ENCODE measurements around the gene GALNT1.

GALNT1 gene

GRCh38 chr18:35747894-35748472 lies 166.4 kb downstream of the GALNT1 start:
- TF ChIP-seq PKNOX1 (IDR thresholded peaks at IDR 0.05) (0 out of 2 replicates have a peak, but pooled peaks have one; percentile 34), SUZ12 (IDR thresholded peaks at IDR 0.05) (no peak), NFRKB (IDR thresholded peaks at IDR 0.05) (no peak)
- CTCF ChIA-PET = no interaction called here
- POLR2A ChIA-PET = no interaction called here
- no peak for DNase-seq (ENCODE audit: extremely low spot score)

GRCh38 chr18:35749701-35750100 lies 168.2 kb downstream of the GALNT1 start:
- ChIA-PET CTCF (no interaction called here), POLR2A (no interaction called here)
- DNase-seq (ENCODE audit: extremely low spot score) = no peak
- TF ChIP-seq CTBP1 (IDR thresholded peaks at IDR 0.05; ENCODE audit: borderline replicate concordance) (no peak), FOXA1 (IDR thresholded peaks at IDR 0.05) (no peak), BHLHE40 (IDR thresholded peaks at IDR 0.05; ENCODE audit: borderline replicate concordance) (no peak), ELF4 (IDR thresholded peaks at IDR 0.05) (no peak), NFRKB (IDR thresholded peaks at IDR 0.05) (no peak), SUZ12 (IDR thresholded peaks at IDR 0.05) (no peak), PKNOX1 (IDR thresholded peaks at IDR 0.05) (no peak), TARDBP (IDR thresholded peaks at IDR 0.05) (no peak)

- ChIA-PET CTCF (no interaction called here), POLR2A (no interaction called here)
- DNase-seq (ENCODE audit: extremely low spot score) = no peak
- no peak for TF ChIP-seq TARDBP (IDR thresholded peaks at IDR 0.05)
- TF ChIP-seq PKNOX1 (IDR thresholded peaks at IDR 0.05) = no peak
- no peak for TF ChIP-seq NFRKB (IDR thresholded peaks at IDR 0.05)
- no peak for TF ChIP-seq CTBP1 (IDR thresholded peaks at IDR 0.05; ENCODE audit: borderline replicate concordance)
- no peak for TF ChIP-seq L3MBTL2 (conservative IDR thresholded peaks at IDR 0.05)
- no peak for TF ChIP-seq ZNF384 (IDR thresholded peaks at IDR 0.05)
- TF ChIP-seq LEF1 (IDR thresholded peaks at IDR 0.05; ENCODE audit: borderline replicate concordance) = no peak
- TF ChIP-seq FOXA1 (IDR thresholded peaks at IDR 0.05) = no peak
- no peak for TF ChIP-seq SUZ12 (IDR thresholded peaks at IDR 0.05)
Observed at GRCh38 chr18:35750929-35751328, 169.4 kb downstream of the GALNT1 start.

- no peak for DNase-seq (ENCODE audit: extremely low spot score)
- TF ChIP-seq BHLHE40 (IDR thresholded peaks at IDR 0.05; ENCODE audit: borderline replicate concordance) (no peak), FOXM1 (IDR thresholded peaks at IDR 0.05; ENCODE audit: borderline replicate concordance) (no peak), HDGF (IDR thresholded peaks at IDR 0.05; ENCODE audit: borderline replicate concordance) (no peak), CTBP1 (IDR thresholded peaks at IDR 0.05; ENCODE audit: borderline replicate concordance) (no peak), NFRKB (IDR thresholded peaks at IDR 0.05) (no peak)
- POLR2A ChIA-PET = no interaction called here
- CTCF ChIA-PET = interaction anchor here (1.1 kb wide), 1 partner anchor 8 kb away, joined by 3 read pairs; no protein-coding TSS in a partner anchor
Observed at GRCh38 chr18:35753306-35753910, 171.9 kb downstream of the GALNT1 start.

- no peak for DNase-seq (ENCODE audit: extremely low spot score)
- TF ChIP-seq SUZ12 (IDR thresholded peaks at IDR 0.05) = no peak
- no peak for TF ChIP-seq ELF4 (IDR thresholded peaks at IDR 0.05)
- no peak for TF ChIP-seq TARDBP (IDR thresholded peaks at IDR 0.05)
- no peak for TF ChIP-seq CTBP1 (IDR thresholded peaks at IDR 0.05; ENCODE audit: borderline replicate concordance)
- TF ChIP-seq NFRKB (IDR thresholded peaks at IDR 0.05) = no peak
- TF ChIP-seq L3MBTL2 (conservative IDR thresholded peaks at IDR 0.05) = no peak
- no peak for TF ChIP-seq FOXM1 (IDR thresholded peaks at IDR 0.05; ENCODE audit: borderline replicate concordance)
- TF ChIP-seq ARNT (IDR thresholded peaks at IDR 0.05) = no peak
- ChIA-PET POLR2A (no interaction called here), CTCF (interaction anchor here (0.8 to 1.1 kb wide), 3 partner anchors 9 to 527 kb away, joined by 3 read pairs; no protein-coding TSS in a partner anchor)
Observed at GRCh38 chr18:35754464-35754863, 172.9 kb downstream of the GALNT1 start.

- TF ChIP-seq SUZ12 (IDR thresholded peaks at IDR 0.05) (no peak), FOXK2 (IDR thresholded peaks at IDR 0.05) (no peak), BHLHE40 (IDR thresholded peaks at IDR 0.05; ENCODE audit: borderline replicate concordance) (no peak), L3MBTL2 (conservative IDR thresholded peaks at IDR 0.05) (no peak), FOXA1 (IDR thresholded peaks at IDR 0.05) (no peak), ELF4 (IDR thresholded peaks at IDR 0.05) (no peak), CTBP1 (IDR thresholded peaks at IDR 0.05; ENCODE audit: borderline replicate concordance) (no peak), SP1 (IDR thresholded peaks at IDR 0.05) (no peak), FOXM1 (IDR thresholded peaks at IDR 0.05; ENCODE audit: borderline replicate concordance) (no peak), HDGF (IDR thresholded peaks at IDR 0.05; ENCODE audit: borderline replicate concordance) (no peak), ZNF384 (IDR thresholded peaks at IDR 0.05) (no peak), PKNOX1 (IDR thresholded peaks at IDR 0.05) (no peak), ARNT (IDR thresholded peaks at IDR 0.05) (no peak), TARDBP (IDR thresholded peaks at IDR 0.05) (no peak), LEF1 (IDR thresholded peaks at IDR 0.05; ENCODE audit: borderline replicate concordance) (no peak), NFRKB (IDR thresholded peaks at IDR 0.05) (no peak)
- no peak for DNase-seq (ENCODE audit: extremely low spot score)
- ChIA-PET CTCF (interaction anchor here (0.9 to 1.0 kb wide), 2 partner anchors 317 to 526 kb away, joined by 3 read pairs; no protein-coding TSS in a partner anchor), POLR2A (no interaction called here)
Observed at GRCh38 chr18:35755369-35755768, 173.8 kb downstream of the GALNT1 start.
